Rectal smooth muscle tissue (tissue), 1 donor: ENCODE results near the gene TGFBR1.

Experiments
- H3K27ac ChIP-seq: one replicate; pipeline ENCODE4 v1.7.0; 2013; ENCODE audit warnings: low read depth, low read length, inconsistent platforms
- H3K27me3 ChIP-seq: one replicate; pipeline ENCODE4 v1.7.0; 2013; ENCODE audit warnings: low read length; ENCODE audit not compliant: control insufficient read depth, insufficient read depth
- H3K36me3 ChIP-seq: one replicate; pipeline ENCODE4 v1.7.0; 2013; ENCODE audit warnings: low read length; ENCODE audit not compliant: control insufficient read depth, insufficient read depth
- H3K4me1 ChIP-seq: one replicate; pipeline ENCODE4 v1.7.0; 2013; ENCODE audit warnings: low read length; ENCODE audit not compliant: control insufficient read depth, insufficient read depth
- H3K4me3 ChIP-seq: one replicate; pipeline ENCODE4 v1.7.0; 2013; ENCODE audit warnings: low read length
- H3K9ac ChIP-seq: one replicate; pipeline ENCODE4 v1.7.0; 2013; ENCODE audit warnings: low read length

Gene TGFBR1

DNA sequence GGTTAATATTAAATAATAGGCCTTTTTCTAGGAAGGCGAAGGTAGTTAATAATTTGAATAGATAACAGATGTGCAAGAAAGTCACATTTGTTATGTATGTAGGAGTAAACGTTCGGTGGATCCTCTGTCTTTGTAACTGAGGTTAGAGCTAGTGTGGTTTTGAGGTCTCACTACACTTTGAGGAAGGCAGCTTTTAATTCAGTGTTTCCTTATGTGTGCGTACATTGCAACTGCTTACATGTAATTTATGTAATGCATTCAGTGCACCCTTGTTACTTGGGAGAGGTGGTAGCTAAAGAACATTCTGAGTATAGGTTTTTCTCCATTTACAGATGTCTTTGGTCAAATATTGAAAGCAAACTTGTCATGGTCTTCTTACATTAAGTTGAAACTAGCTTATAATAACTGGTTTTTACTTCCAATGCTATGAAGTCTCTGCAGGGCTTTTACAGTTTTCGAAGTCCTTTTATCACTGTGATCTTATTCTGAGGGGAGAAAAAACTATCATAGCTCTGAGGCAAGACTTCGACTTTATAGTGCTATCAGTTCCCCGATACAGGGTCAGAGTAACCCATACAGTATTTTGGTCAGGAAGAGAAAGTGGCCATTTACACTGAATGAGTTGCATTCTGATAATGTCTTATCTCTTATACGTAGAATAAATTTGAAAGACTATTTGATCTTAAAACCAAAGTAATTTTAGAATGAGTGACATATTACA is 45.7 kb downstream of the TGFBR1 start:
- H3K27ac ChIP-seq: no peak overlapping the region
- H3K4me3 ChIP-seq: no peak overlapping the region
- no peaks in the 10 kb centered on the region for H3K4me1 ChIP-seq
- H3K27me3 ChIP-seq: no peaks in the 10 kb centered on the region
- no peak overlapping the region for H3K9ac ChIP-seq
- peaks cover 10% of the 10 kb centered on the region for H3K36me3 ChIP-seq

DNA sequence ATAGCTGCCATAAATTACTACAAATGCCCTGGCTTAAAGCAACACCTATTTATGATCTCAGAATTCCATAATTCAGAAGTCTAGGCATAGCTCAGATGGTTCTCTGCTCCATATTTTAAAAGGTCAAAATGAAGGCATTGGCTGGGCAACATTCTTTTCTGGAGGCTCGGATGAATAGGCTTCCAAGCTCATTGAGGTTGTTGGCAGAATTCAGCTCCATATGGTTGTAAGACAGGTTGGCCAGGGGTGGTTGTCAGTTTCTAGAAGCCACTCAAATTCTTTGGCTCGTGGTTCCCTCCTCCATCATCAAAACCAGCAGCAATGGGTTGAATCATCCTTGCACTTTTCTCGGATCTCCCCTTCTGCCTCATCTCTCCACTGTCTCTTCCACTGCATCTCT is 49.4 kb downstream of the TGFBR1 start:
- Histone ChIP-seq H3K4me1 (no peaks in the 10 kb centered on the region), H3K36me3 (peaks cover 5% of the 10 kb centered on the region), H3K4me3 (no peak overlapping the region), H3K27me3 (no peaks in the 10 kb centered on the region), H3K27ac (no peak overlapping the region), H3K9ac (no peak overlapping the region)

DNA sequence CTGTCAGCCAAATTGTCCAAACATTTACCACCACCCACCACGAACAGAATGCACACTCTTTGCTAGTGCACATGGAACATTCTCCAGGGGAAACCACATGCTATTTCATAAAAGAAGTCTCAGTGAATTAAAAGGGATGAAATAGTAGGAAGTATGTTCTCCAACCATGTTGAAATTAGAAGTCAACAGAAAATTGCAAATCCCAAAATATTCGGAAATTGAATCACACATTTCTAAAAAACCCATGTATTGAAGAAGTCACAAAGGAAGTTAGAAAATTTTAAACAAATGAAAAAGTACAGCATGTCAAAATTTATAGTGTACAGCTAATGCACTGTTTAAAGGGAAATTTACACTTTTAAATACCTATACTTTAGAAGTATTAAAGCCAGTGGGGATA is 50.8 kb downstream of the TGFBR1 start:
- no peaks in the 10 kb centered on the region for H3K27me3 ChIP-seq
- H3K9ac ChIP-seq: no peak overlapping the region
- H3K4me1 ChIP-seq: no peaks in the 10 kb centered on the region
- H3K4me3 ChIP-seq: no peak overlapping the region
- peaks cover 5% of the 10 kb centered on the region for H3K36me3 ChIP-seq
- H3K27ac ChIP-seq: no peak overlapping the region

DNA sequence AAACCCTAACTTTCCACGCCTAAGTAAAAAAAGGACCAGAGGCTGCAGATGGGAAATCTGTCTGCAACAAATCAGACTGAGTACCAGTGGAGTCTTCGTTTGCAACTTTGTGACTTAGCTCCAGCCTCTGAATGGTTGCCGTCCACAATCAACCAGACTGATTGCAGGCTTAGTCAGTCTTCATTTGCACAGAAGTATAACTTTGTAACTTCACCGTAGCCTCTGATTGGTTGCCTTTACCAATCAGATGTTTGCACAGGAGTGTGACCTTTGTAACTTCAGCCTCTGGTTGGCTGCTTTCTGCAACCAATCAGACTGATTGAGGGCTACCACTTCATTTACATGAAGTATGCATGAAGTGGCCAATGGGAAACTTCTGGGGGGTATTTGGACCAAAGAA is 53.7 kb downstream of the TGFBR1 start:
- Histone ChIP-seq H3K27ac (no peak overlapping the region), H3K4me1 (no peaks in the 10 kb centered on the region), H3K27me3 (no peaks in the 10 kb centered on the region), H3K36me3 (no peaks in the 10 kb centered on the region), H3K4me3 (no peak overlapping the region), H3K9ac (no peak overlapping the region)

DNA sequence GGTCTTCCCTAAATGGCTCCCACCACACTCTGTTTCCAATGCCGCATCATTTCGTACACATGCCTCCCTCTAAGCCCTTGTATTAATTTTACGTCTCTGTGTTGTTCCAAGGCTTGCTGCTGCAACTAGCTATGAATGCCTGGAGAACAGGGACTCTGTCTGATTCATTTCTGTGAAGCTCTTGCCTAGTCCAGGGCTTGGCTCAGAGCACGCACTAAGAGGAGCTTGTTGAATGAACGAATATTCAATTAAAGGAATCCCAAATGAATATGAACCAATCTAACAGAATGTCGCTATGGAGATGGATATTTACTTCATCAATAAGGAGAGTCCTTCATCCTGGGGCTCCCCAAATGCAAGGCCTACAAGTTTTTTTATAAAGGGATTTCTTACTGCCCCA is 55.3 kb downstream of the TGFBR1 start:
- H3K27ac ChIP-seq: no peak overlapping the region
- H3K4me1 ChIP-seq: no peaks in the 10 kb centered on the region
- H3K36me3 ChIP-seq: no peaks in the 10 kb centered on the region
- H3K9ac ChIP-seq: no peak overlapping the region
- H3K4me3 ChIP-seq: no peak overlapping the region
- H3K27me3 ChIP-seq: no peaks in the 10 kb centered on the region

DNA sequence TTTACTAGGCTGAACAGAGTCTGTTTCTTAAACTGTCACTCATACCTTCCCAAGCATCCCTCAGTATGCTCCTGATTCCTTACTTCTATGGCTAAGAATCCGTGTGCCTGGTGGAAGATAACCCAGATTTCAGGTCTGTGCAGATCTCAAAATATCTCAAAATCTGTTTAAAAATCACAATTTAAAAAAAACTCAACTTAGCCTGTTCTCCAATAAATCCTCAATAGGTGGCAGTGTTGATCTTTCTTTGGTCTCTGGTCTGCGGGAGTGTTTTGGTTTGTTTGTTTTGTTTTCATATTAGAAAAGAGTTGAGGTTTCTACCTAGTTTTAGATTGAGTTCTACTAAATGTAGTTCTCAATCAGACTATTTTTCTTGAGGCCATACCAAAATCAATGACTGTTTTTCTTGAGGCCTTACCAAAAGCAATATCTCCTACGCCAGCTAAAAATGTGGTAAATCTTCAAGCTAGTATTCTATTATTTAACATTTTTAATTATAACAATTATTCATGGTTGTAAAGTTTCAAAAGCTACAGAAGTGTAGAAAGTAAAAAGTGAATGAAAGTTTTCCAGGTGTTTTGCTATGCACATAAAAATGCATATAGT is 57.9 kb downstream of the TGFBR1 start:
- Histone ChIP-seq H3K27me3 (no peaks in the 10 kb centered on the region), H3K27ac (no peak overlapping the region), H3K36me3 (no peaks in the 10 kb centered on the region), H3K4me1 (no peaks in the 10 kb centered on the region), H3K4me3 (no peak overlapping the region), H3K9ac (no peak overlapping the region)

DNA sequence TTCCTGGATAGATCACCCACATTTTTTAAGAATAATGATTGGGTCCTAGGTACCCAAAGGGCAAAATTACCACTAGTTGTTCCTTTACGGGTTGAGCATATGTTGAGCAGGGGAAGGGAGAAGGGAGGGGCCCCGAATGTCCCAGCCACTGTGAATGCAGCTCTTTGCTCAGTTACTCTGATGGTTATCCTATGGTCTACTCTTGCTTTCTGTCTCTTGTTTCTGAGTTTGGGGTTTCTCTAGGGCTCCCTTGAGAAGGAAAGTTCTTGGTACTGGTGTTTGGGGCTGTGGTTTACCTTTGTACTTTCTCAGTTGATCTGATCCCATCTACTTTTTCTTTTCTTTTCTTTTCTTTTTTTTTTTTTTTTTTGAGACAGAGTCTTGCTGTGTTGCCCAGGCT is 61.2 kb downstream of the TGFBR1 start:
- H3K36me3 ChIP-seq: no peaks in the 10 kb centered on the region
- H3K4me1 ChIP-seq: peaks cover 6% of the 10 kb centered on the region
- no peak overlapping the region for H3K4me3 ChIP-seq
- H3K9ac ChIP-seq: no peak overlapping the region
- H3K27ac ChIP-seq: no peak overlapping the region
- no peaks in the 10 kb centered on the region for H3K27me3 ChIP-seq

DNA sequence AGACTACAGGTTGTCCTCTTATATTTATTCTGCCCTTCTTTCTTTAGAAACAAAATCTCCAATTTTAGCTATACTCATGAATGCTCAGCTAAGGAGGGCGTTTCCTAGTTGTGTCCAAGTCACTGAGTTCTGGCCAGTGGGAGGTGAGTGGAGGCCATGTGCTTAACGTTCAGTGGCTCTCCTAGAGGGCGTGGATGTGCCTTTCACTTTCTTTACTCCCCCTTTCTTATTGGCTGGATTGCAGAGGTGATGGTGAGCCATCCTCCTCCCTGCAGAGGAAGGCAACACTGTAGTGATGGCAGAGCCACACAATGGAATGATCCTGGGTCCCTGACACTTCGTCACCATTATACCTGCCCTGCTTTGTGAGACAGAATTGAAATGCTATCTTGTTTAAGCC is 62.2 kb downstream of the TGFBR1 start:
- Histone ChIP-seq H3K27me3 (no peaks in the 10 kb centered on the region), H3K4me3 (no peak overlapping the region), H3K36me3 (no peaks in the 10 kb centered on the region), H3K4me1 (peaks cover 6% of the 10 kb centered on the region), H3K9ac (no peak overlapping the region), H3K27ac (no peak overlapping the region)

DNA sequence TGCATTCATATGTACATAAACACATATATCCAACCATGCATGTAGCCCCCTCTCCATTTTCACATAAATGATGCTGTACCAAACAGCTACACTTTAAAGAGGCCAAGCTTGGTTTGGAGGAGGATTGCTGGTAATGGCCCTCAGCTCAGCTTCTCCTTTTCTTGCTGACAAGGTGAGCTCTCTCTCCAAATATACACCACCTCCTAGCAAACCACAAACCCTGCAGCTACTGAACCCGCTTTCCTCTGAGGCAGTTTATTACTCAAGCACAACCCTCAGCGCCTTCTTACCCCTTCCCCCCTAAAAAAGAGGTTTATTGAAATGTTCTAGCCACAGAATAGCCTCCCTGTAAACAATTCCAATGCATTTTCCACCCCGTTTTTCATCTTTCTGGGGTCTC is 62.8 kb downstream of the TGFBR1 start:
- Histone ChIP-seq H3K36me3 (no peaks in the 10 kb centered on the region), H3K4me3 (no peak overlapping the region), H3K4me1 (peaks cover 6% of the 10 kb centered on the region), H3K27ac (no peak overlapping the region), H3K27me3 (no peaks in the 10 kb centered on the region), H3K9ac (no peak overlapping the region)

DNA sequence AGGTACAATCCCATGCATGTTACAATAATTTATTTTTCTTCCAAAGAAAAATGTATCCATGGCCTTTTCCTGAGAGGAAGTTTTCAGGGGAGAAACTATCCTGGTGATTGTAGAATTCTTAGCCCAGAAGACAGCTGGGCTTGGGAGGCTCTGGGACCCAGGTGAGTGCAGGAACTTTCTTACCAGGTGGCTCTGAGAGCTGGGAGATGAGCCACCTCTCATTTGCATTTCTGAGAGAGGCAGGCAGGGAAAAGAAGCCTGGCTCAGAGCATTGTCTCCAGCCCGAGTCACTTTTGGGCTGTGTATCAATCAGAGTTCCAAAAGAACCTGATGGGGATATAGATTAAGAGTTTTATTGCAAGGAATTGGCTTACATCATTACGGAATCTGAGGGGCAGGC is 64.2 kb downstream of the TGFBR1 start:
- H3K4me3 ChIP-seq: no peak overlapping the region
- peaks cover 6% of the 10 kb centered on the region for H3K4me1 ChIP-seq
- no peaks in the 10 kb centered on the region for H3K36me3 ChIP-seq
- no peak overlapping the region for H3K27ac ChIP-seq
- no peaks in the 10 kb centered on the region for H3K27me3 ChIP-seq
- no peak overlapping the region for H3K9ac ChIP-seq

DNA sequence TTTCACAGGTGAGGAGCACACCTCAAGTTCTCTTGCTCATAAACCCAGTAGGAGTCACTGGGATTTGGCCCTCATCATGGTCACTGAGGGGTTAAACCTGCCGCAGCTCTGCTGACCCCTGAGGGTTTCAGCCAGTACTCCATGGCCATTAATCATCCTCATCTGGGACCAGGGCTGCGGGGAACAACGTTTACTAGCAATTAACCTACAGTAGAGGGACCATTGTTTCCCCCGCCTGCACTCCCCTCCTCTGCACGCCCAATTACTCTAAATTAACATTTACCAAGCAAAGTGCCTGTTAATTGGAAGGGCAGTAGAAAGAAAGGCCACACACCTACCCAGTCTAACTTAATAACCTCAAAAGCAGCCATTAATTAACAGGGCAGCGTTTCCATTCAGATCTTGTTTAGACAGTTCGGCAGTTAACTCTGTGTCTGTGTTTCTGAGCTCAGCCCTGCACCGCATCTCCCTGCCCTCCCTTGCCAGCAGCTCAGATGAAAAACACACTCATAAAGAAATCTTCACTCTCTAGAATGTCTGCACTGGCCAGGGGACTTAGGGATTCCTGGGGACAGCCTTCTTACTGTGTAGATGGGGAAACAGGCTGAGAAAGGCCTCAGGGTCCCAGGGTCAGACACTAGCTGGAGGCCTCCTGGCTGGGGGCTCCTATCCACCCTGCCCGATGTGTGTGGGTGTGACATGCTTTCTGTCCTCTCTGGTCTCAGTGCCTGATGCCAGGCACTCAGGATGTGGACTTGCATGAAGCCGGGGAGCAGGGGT is 65.3 kb downstream of the TGFBR1 start:
- Histone ChIP-seq H3K9ac (no peak overlapping the region), H3K27ac (no peak overlapping the region), H3K4me1 (peaks cover 6% of the 10 kb centered on the region)

DNA sequence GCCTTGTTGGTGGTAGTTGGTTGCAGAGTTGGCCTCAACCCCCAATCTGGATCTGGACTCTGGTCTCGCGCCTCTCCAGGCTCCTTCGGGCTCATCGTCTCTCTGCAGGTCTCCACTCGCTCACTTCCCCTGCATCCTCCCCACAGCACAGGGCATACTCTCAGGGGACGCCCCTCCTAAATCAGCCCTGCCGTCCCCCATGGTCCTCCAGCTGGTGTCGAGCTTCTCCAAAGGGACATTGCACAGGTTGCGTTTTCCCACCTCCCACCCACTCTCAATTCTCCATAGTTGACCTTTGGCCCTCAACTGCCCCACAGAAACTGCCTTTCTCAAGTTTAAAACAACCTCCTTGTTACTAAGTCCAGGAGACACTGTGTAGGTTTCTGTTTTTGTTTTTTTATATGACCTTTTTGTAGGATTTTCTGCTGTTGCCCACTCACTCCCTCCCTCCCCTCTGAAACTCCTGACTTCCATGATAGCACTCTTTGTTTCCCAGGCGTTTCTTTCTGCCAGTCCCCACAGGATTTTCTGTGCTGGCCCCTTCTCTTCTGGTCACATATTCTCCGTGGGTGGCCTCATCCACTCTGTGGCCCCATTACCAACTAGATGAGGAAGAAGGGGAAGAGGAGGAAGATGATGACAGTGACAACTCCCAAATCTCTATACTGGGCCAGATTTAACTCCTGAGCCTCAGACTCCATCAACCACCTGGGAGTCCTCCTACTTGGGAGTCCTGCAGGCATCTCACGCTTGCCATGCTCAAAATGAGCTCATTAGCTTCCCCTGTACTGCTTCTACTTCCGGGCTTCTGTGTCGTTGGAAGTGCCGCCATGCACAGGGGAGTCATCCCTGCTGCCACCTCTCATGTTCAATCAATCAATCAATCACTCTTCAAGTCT is 66.6 kb downstream of the TGFBR1 start:
- Histone ChIP-seq H3K9ac (no peak overlapping the region), H3K4me1 (peaks cover 6% of the 10 kb centered on the region), H3K36me3 (no peaks in the 10 kb centered on the region), H3K27ac (no peak overlapping the region), H3K27me3 (no peaks in the 10 kb centered on the region), H3K4me3 (no peak overlapping the region)

More for the DNA sequence above, 65.3 kb downstream of the TGFBR1 start:
- Histone ChIP-seq H3K36me3 (no peaks in the 10 kb centered on the region), H3K27me3 (no peaks in the 10 kb centered on the region), H3K4me3 (no peak overlapping the region)
